TTC549 (cell line): Measurements from ENCODE around the gene TRAPPC3L.
A peak's percentile ranks its signal among the peaks of the same experiment; 100 is the strongest.

Experiments
- FAIRE-seq: peaks from 2 replicates; lab custom pipeline; 2012; peaks lifted over from hg19 to GRCh38; lab: Jason Lieb, UNC

The TRAPPC3L gene

DNA sequence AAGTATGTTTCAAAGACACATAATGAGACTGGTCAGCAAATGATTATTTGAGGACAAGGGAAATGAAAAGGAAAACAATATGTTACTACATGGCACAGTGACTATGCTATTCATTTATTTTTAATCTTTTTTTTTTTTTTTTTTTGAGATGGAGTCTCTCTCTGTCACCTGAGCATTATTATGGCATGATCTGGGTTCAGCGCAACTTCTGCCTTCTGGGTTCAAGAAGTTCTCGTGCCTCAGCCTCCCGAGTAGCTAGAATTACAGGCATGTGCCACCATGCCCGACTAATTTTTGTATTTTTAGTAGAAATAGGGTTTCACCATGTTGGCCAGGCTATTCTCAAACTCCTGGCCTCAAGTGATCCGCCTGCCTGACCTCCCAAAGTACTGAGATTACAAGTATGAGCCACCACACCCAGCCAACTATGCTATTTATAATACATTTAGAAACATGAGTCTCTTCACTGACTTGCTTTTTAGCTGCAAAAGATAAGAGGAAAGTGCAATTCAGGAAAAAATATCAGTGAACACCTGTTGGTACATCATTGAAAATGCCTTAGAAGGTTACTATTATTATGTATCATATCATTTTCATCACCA is 11.4 kb upstream of the TRAPPC3L start:
- no peak for FAIRE-seq

DNA sequence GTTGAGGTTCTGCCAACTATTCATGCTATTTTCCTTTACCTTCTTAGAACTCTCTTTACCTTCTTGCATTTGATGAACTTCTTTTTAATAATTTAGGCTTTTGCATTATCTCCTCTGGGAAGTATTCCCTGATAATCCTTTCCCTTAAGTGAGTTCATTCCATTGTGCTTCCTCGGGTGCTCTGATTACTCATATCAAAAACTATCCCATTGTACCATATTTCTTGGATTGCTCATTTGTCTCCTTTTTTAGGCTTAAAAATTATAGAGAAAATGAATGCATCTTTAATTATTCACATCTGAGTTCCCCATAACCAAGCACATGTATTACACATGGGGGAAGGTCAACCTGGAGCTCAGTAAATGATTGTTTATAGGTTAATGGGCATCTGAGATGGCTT is 10.6 kb upstream of the TRAPPC3L start:
- no peak for FAIRE-seq

DNA sequence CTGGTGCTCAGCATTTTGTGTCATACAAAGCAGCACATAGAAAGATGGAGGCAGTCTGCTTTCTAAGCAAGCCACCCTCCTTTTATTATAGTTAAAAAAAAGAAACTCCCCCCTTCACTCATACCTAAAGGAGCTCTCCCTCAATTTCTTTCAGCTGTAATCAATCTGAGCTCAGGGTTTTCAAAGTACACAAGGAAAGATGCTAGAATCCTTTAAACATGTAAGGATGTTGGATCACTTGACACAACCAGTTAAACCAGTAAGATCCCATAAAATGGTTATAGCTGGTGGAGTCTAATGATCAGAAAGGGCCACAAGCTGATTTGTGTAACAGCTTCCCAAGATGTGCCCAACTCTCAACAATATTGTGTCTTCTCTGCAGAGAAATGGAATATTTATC is 8.0 kb upstream of the TRAPPC3L start, which contains the start of gene CALHM4:
TSS of gene CALHM4 (plus strand) at position 301 of the 400 bp plus-strand sequence. CDS start at position 344, 43 bp downstream.
- no peak for FAIRE-seq

DNA sequence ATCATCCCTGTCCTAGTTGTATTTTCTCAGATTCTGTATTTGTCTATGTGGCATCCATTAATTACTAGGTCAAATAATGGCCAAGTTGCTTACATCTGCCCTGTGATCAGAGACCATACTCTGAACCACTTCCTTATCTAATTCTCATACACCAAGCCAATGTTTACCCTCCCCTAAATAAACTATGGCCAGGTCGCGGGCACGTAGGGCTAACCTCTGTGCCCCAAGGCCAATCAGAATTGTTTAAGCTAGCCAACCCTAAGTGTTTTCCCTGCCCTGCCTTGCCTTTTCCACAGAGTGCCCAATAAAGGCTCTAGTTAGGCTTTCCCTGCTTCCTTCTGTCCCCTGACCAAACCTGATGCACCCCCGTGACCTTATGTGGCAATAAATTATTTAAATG is 5.3 kb upstream of the TRAPPC3L start:
- FAIRE-seq = no peak

DNA sequence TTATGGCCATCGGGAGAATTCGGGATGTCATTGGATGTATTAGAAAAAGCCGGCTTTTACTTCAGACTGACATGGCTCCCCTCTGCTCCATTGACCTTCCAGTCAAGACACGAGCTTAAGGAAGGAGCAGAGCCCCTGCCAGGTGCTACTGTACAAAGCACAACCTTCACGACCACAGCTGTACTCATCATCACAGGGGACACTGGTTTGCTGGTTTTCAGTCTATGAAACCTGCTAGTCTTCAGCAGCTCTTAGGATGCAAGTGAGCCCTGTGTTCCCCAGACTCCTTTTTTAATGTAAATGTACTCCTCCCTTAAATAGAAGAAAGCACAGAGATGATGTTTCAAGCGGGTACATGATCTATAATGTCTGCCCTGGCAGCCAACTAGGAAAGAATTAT is 1.9 kb upstream of the TRAPPC3L start:
- no peak for FAIRE-seq

DNA sequence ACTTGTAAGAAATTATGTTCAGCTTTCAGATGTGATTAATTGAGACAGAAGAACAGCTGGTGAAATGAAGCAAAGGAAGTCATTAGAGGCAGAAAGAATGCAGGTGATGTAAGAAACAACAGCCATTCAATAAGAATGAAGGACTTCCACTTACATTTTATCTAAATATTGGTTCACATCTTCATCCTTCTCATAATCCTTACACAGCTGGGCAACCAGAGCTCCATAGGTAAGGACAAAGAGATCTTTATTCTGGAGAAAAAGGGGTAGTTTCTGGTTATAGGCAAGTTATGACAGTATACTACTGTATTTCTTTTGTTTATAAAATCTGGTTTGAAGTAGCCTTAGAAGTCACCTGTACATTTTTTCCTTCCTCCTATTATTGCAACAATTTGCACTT is 2.3 kb downstream of the TRAPPC3L start:
- FAIRE-seq = no peak

DNA sequence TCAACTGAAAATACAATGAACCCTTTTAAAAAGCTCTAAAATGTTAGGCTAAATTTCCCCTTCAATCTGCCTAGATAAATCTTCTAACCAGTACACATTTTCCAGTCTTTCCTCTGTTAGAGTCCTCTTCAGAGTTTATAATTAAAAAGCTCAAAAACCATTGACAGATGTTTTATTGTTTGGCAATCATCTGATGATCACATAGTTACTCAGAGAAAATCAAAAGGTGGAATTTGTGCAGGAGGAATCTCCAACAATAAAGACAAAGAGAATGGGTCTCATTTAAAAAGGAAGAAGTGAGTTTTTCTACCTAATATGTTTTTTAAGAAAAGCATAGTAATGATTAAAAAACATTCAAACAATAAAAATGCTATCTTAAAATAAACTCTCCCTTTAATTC is 3.1 kb downstream of the TRAPPC3L start:
- no peak for FAIRE-seq

DNA sequence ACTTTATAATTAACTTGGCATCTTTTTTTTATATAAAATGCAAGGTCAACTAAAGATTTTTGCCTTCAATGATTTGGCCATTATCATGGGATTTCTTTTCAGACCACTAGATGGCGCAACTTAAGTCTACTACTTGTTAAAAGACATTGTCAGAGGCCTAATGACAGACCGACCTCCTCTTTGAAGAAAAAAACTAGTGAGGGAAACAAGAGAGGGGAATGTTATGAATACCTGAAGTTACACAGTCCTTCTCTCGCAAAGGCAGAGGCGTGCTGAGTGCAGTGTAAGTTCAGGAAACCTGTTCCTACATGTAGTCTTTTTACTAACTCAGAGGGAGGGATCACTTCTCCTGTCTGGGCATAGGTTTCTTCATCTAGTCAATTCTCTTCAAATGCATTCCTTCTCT is 9.3 kb downstream of the TRAPPC3L start:
- peak; percentile 94 for FAIRE-seq

DNA sequence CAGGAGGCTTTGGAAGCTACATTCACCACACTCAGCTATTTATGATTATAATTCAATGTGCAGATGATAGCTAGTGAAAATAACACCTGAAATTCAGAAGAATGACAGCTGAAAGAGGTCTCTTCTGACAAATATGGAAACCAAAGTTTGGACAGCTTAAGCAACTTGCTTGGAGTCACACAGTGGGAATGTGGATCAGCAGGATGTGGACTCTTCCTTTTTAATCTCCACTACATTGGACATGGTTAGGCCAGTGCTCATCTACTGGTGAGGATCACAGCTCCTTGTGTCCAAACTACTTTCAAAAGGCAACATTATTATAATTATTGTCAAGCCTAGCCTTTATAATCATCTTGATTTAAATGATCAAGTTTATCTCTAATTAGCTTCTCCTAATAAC is 10.4 kb downstream of the TRAPPC3L start:
- no peak for FAIRE-seq

DNA sequence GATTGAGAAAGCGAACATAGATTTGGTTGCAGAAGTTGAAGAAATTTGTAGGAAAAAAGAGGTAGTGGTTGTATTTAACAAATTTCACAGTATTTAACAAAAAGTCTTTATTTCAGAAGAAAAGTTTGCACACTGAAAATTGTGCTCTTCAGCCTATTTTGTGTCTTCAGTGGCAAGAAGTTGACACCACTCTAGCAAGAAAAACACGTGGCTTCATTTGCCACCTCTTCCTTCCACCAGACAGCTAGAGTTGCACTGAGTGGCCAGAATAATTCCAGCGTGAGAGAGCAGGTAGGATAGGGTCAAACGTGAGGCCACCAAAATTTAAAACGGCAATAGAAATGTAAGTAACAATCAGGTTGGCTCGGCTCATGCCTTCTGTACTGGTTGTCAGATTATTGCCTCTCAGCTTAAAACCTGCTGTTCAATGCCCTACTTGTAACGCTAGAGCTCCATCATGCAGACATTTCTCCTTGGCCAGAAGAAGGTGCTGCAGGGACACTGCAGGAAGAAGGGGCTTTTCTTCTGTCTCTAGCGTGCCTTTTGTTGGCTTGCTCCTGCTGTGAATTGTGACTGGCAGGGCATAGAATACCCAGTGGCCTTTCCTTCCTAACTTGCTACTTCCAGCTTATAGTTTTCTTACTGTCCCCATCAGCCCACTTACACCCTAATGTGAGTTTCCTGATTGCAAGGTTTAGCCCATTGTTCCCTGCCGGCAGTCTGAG is 12.1 kb downstream of the TRAPPC3L start:
- no peak for FAIRE-seq

DNA sequence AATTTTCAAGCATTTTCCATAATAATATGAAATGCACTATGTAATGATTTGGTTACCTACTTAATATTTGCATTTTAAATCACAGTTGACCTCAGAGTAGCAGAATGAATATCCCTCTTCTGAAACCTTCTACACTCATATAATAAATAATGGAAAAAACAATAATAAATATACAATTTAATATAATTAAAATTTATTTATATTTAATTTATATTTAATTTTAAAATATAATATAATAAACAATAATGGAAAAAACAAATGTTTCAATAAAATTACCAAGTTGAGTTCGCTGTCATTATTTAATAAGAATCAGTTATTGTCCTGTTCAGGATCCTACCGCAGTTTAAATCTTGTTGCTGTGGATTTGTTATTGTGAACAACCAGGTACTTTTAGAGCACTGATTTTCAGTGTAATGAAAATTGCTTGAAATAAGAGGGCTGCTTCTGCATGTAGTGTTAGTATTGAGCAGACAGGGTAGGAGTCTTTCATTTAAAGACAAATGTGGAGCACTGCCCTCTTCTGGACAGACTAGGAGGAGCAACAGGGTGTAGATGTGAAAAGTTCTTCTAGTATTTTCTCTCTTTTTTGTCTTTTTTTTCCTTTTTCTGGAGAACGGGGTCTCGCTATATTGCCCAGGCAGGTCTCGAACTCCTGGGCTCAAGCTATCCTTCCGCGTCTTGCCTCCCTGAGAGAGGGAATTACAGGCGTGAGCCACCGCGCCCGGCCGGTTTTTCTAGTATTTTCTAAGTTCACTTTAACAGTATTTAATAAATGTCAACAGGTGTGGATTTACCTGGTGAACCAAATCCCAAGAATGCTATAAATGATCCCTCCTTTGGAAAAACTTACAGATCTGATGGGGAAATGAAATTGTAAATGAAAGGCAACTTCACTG is 13.6 kb downstream of the TRAPPC3L start:
- FAIRE-seq = peak; percentile 88

DNA sequence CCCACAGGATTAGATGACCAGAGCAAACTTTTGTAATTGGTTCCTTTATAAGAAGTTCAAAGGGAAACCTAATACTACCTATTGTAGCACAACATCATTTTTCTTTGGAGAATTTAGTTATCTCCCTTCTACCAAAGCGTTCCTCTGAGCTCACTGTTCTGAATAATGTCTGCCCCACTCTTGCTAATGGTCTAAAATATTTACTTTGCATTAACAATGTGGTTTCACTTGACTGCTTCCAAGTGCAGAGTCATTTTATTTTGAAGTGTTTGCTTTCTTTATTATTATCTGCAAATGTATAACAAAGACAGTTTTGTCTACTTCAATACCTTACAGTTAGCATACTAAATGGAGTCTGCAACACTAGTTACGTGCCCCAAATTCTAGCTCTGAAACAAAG is 15.0 kb downstream of the TRAPPC3L start:
- FAIRE-seq = no peak

DNA sequence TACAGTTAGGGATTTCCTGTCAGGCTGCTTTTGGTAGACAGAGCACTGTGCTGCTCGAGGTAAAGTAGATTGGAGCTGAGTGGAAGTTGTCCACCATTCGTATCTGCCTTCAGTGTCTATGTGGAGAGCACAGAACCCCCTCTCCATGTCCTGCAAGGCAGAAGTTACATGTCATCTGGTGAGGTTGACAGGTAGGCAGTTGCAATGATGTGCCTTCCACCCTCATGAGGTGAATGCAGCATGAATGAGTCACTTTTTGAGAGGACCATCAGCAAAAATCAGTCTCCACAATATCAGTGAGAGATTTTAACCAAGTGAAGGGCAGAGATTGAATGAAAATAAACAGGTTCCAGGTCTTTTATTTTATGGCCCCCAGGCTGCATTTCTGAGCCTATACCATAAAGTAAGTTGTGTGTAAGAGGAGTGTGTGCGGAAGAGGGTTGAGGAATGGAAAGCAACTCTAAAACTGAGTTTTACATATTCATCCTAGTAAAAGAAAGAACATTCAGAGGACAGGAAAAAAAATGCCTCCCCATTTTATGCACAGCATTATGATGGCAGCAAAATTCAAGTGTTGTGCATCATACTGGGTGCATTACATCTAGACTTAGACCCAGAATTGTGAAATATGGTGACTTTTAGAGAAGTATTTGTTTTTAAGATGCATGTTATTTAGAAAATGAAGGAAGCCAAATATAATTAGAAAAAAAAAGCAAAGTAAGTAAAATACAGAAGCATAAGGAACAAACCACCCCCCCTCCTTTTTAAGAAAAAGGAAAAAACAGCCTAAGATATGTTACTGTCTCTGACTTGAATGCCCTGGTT is 15.8 kb downstream of the TRAPPC3L start:
- no peak for FAIRE-seq

DNA sequence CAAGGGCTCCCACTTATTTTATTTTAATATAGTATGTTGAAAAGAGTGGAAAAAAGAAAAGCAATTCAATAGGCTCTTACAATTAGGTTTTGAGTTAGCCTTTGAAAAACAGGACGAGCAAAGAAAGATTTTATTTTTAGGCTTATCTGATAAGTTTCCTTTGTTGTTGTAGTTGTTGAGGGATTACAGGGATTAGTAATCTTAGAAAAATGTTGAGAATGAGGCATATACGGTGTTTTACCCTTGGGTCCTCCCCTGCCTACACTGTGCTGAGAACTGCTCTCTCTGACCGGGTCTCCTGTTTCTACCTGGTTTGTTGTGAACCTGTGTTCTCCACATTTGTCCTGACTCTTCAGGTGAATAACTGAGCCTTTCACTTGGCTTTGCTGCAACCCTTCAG is 16.7 kb downstream of the TRAPPC3L start:
- no peak for FAIRE-seq

DNA sequence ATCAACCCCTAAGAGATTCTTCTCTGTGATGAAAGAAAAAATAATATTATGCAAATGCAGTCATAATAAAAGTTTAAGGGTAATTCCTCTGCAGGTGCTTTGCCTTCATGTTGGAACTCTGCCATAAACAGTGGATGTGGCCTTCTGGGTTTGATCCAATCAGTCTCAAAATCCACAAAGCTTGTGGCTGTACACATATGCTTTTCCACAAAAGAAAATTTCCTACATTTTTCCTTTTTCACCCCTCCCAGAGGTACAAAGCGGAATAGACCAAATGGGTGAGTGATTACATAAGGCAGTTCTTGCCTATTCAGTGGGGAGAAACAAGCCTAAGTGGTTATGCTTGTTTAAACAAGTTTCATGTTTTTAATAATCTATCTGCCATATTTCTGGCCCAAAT is 17.4 kb downstream of the TRAPPC3L start:
- FAIRE-seq = no peak

DNA sequence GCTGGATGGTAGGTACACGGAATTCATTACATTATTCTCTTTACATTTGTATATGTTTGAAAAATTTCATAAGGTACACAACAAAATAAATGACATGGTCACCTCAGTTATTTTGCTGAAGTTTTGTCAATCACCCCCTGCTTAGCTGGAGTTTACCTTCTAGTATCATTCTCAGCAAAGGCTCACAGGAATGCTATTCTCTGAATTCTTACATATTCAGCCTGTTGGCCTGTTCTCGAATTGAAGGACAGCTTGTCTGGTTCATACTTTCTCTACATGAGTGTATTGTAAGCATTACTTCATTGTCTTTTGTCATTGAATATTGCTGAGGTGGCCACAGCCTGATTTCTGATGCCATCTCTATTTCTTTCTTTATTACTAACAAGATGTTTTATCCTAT is 21.2 kb downstream of the TRAPPC3L start:
- FAIRE-seq = no peak

DNA sequence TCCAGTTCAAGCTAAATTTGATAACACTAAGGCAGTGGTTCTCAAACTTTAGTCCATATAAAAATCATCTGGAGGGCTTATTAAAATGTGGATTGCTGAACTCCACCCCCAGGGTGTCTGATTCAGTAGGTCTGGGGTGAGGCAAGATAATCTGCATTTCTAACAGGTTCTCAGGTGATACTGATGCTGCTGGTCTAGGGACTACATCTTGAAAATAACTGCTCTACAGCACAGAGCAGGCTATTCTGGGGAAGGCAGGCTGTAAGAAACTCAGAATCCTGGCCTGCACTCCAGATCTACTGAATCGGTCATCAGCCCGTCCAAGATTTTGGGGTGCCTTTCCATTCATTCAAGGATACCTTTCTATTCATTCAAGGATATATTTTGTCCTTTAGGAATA is 22.6 kb downstream of the TRAPPC3L start:
- no peak for FAIRE-seq

DNA sequence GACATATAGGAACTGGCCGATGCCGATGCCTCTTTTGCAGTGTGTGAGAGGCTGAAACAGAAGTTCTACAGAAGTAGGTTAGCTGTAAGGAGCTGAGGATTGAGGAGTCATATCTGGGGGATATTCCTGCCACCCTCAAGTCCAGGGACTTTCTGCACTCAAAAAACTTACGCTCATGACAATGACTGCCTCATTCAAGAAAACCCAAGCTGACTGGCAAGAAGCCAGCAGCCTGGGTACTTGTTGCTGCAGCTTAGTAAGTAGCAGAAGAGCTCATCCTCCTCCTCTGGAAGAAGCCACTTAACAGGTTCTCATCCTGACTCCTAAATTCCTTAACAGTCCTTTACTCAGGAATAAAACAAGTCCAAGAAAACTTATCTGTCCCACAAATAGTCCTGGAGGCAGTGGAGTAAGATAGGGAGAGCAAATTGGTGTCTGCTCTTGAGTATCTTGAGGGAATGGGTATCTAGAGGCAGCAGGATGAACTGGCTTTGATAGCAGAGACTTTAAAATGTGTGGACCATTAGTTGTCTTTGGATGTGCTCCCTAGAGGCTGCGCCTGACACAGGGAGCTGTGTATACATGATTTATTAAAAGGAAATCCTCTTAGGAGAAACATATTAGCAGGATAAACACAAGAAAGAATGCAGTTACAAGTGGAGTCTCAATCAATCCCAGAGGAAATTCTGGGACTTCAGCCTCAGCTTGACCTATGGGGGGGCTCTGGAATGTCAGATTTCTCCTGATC is 26.7 kb downstream of the TRAPPC3L start:
- FAIRE-seq = no peak

DNA sequence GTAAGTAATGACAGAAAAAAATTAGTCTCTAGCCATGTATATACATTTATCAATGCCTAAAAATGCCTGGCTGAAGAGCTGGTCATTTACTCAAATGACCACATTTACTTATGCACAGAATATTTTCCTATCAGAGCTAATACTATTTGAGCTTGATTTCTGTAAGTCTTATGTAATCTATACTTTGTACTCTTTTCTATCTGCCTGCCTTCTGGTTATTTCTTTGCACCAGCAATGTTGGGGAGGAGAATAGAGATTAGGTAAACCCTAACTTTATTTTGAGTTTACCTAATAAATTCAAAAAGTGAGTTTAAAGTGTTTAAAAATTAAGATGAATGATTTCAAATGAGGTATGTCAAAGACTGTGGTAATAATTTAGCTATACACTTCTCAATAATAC is 30.3 kb downstream of the TRAPPC3L start:
- FAIRE-seq = no peak

DNA sequence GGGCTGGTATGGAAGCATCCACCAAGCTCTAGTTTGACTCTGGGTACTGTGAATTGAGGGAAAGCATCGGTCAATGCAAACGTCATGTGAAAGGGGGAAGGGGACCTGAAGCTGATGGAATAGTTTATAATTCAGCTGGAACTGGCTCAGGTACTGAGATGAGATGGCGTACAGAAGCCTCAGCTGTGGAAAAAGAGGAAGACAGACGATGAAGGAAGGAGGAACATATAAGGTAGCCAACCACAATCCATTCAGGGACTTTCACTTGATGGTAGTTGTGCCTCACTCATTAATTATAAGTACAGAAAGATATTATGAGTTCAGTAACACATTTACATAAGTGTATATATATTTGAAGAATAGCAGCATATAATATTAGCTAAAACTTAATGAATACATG is 31.4 kb downstream of the TRAPPC3L start:
- no peak for FAIRE-seq

DNA sequence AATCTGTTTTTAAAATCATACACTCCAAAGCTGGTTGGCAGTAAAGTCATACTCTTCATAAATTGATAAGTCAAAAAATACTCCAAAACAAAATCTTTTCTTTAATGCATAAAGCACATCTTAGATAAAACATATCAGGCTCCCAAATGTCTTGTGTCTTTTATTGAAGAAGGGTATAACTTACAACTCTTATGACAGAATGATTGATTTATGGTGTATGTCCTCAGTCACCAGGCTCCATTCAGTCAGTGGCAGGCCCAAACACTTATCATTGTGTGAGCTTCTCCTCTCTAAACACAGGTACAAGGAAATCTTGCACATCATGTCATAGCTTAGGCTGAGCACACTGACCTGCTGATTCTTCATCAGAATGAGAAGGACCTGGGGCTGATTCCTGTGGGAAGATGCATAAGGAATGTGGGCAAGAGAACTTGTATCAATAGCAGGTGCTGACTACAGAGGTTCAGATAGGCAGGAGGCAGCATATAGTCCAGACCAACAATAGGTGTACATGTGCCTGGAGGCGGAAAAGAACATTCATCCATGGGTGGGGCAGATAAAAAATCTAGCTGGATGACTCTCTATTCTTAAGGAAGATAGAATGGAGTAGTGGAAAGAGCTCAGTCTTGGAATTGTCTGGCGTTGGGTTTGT is 32.1 kb downstream of the TRAPPC3L start:
- FAIRE-seq = no peak
